ENCODE results near the gene CYP26B1.

CYP26B1 gene

GRCh38 chr2:72112981-72113846 lies 34.4 kb downstream of the CYP26B1 start:
- H3K4me1 ChIP-seq (ENCODE audit: insufficient read depth, low read length) = peaks cover 15% of the 10 kb centered on the region
- no peaks in the 10 kb centered on the region for H3K9me3 ChIP-seq (ENCODE audit: low read length)
- H3K36me3 ChIP-seq (ENCODE audit: insufficient read depth, low read length) = no peaks in the 10 kb centered on the region
- H3K4me3 ChIP-seq (ENCODE audit: low read length) = no peak overlapping the region
- H3K27me3 ChIP-seq (ENCODE audit: insufficient read depth, low read length) = no peaks in the 10 kb centered on the region
- no peak overlapping the region for H2AFZ ChIP-seq (ENCODE audit: low read depth, low read length)

GRCh38 chr2:72112401-72112800 lies 35.3 kb downstream of the CYP26B1 start:
- H3K4me1 ChIP-seq (ENCODE audit: insufficient read depth, low read length) = peaks cover 15% of the 10 kb centered on the region
- no peaks in the 10 kb centered on the region for H3K27me3 ChIP-seq (ENCODE audit: insufficient read depth, low read length)
- H3K9me3 ChIP-seq (ENCODE audit: low read length) = no peaks in the 10 kb centered on the region
- no peak overlapping the region for H3K4me3 ChIP-seq (ENCODE audit: low read length)
- no peaks in the 10 kb centered on the region for H3K36me3 ChIP-seq (ENCODE audit: insufficient read depth, low read length)
- no peak overlapping the region for H2AFZ ChIP-seq (ENCODE audit: low read depth, low read length)

GRCh38 chr2:72111061-72111460 lies 36.6 kb downstream of the CYP26B1 start:
- H3K4me1 ChIP-seq (ENCODE audit: insufficient read depth, low read length) = peaks cover 12% of the 10 kb centered on the region
- H3K36me3 ChIP-seq (ENCODE audit: insufficient read depth, low read length) = no peaks in the 10 kb centered on the region
- H3K4me3 ChIP-seq (ENCODE audit: low read length) = no peak overlapping the region

GRCh38 chr2:72109904-72110303 lies 37.8 kb downstream of the CYP26B1 start:
- Histone ChIP-seq H3K27me3 (ENCODE audit: insufficient read depth, low read length) (no peaks in the 10 kb centered on the region), H3K4me3 (ENCODE audit: low read length) (no peak overlapping the region), H3K4me1 (ENCODE audit: insufficient read depth, low read length) (peaks cover 1% of the 10 kb centered on the region), H2AFZ (ENCODE audit: low read depth, low read length) (no peak overlapping the region), H3K36me3 (ENCODE audit: insufficient read depth, low read length) (no peaks in the 10 kb centered on the region), H3K9me3 (ENCODE audit: low read length) (no peaks in the 10 kb centered on the region)

More at GRCh38 chr2:72111061-72111460, 36.6 kb downstream of the CYP26B1 start:
- Histone ChIP-seq H3K27me3 (ENCODE audit: insufficient read depth, low read length) (no peaks in the 10 kb centered on the region), H2AFZ (ENCODE audit: low read depth, low read length) (no peak overlapping the region), H3K9me3 (ENCODE audit: low read length) (no peaks in the 10 kb centered on the region)

- Histone ChIP-seq H2AFZ (ENCODE audit: low read depth, low read length) (no peak overlapping the region), H3K4me1 (ENCODE audit: insufficient read depth, low read length) (no peaks in the 10 kb centered on the region), H3K4me3 (ENCODE audit: low read length) (no peak overlapping the region), H3K36me3 (ENCODE audit: insufficient read depth, low read length) (no peaks in the 10 kb centered on the region), H3K27me3 (ENCODE audit: insufficient read depth, low read length) (no peaks in the 10 kb centered on the region), H3K9me3 (ENCODE audit: low read length) (no peaks in the 10 kb centered on the region)
These were observed 38.4 kb downstream of the CYP26B1 start for GRCh38 chr2:72109291-72109690.

- no peak overlapping the region for H2AFZ ChIP-seq (ENCODE audit: low read depth, low read length)
- H3K36me3 ChIP-seq (ENCODE audit: insufficient read depth, low read length) = no peaks in the 10 kb centered on the region
- H3K9me3 ChIP-seq (ENCODE audit: low read length) = no peaks in the 10 kb centered on the region
- peaks cover 6% of the 10 kb centered on the region for H3K27me3 ChIP-seq (ENCODE audit: insufficient read depth, low read length)
- no peaks in the 10 kb centered on the region for H3K4me1 ChIP-seq (ENCODE audit: insufficient read depth, low read length)
- H3K4me3 ChIP-seq (ENCODE audit: low read length) = no peak overlapping the region
These were observed 39.5 kb downstream of the CYP26B1 start for GRCh38 chr2:72108121-72108520.

- no peaks in the 10 kb centered on the region for H3K36me3 ChIP-seq (ENCODE audit: insufficient read depth, low read length)
- H3K27me3 ChIP-seq (ENCODE audit: insufficient read depth, low read length) = peaks cover 7% of the 10 kb centered on the region
- no peak overlapping the region for H2AFZ ChIP-seq (ENCODE audit: low read depth, low read length)
These were observed 40.7 kb downstream of the CYP26B1 start for GRCh38 chr2:72106978-72107377.

GRCh38 chr2:72104821-72105588 lies 42.7 kb downstream of the CYP26B1 start:
- Histone ChIP-seq H2AFZ (ENCODE audit: low read depth, low read length) (no peak overlapping the region), H3K27me3 (ENCODE audit: insufficient read depth, low read length) (peaks cover 10% of the 10 kb centered on the region), H3K4me1 (ENCODE audit: insufficient read depth, low read length) (no peaks in the 10 kb centered on the region), H3K36me3 (ENCODE audit: insufficient read depth, low read length) (no peaks in the 10 kb centered on the region), H3K9me3 (ENCODE audit: low read length) (no peaks in the 10 kb centered on the region), H3K4me3 (ENCODE audit: low read length) (no peak overlapping the region)

More at GRCh38 chr2:72106978-72107377, 40.7 kb downstream of the CYP26B1 start:
- H3K4me3 ChIP-seq (ENCODE audit: low read length) = no peak overlapping the region
- H3K9me3 ChIP-seq (ENCODE audit: low read length) = no peaks in the 10 kb centered on the region
- H3K4me1 ChIP-seq (ENCODE audit: insufficient read depth, low read length) = no peaks in the 10 kb centered on the region

- H3K9me3 ChIP-seq (ENCODE audit: low read length) = no peaks in the 10 kb centered on the region
- H3K4me1 ChIP-seq (ENCODE audit: insufficient read depth, low read length) = no peaks in the 10 kb centered on the region
- H3K4me3 ChIP-seq (ENCODE audit: low read length) = no peak overlapping the region
- peaks cover 12% of the 10 kb centered on the region for H3K27me3 ChIP-seq (ENCODE audit: insufficient read depth, low read length)
- H2AFZ ChIP-seq (ENCODE audit: low read depth, low read length) = no peak overlapping the region
- no peaks in the 10 kb centered on the region for H3K36me3 ChIP-seq (ENCODE audit: insufficient read depth, low read length)
These were observed 44.0 kb downstream of the CYP26B1 start for GRCh38 chr2:72103690-72104089.

GRCh38 chr2:72103161-72103560 lies 44.5 kb downstream of the CYP26B1 start:
- no peak overlapping the region for H2AFZ ChIP-seq (ENCODE audit: low read depth, low read length)
- H3K4me3 ChIP-seq (ENCODE audit: low read length) = no peak overlapping the region
- no peaks in the 10 kb centered on the region for H3K4me1 ChIP-seq (ENCODE audit: insufficient read depth, low read length)
- no peaks in the 10 kb centered on the region for H3K36me3 ChIP-seq (ENCODE audit: insufficient read depth, low read length)
- H3K9me3 ChIP-seq (ENCODE audit: low read length) = no peaks in the 10 kb centered on the region
- H3K27me3 ChIP-seq (ENCODE audit: insufficient read depth, low read length) = peaks cover 13% of the 10 kb centered on the region

- no peaks in the 10 kb centered on the region for H3K9me3 ChIP-seq (ENCODE audit: low read length)
- peaks cover 13% of the 10 kb centered on the region for H3K27me3 ChIP-seq (ENCODE audit: insufficient read depth, low read length)
- no peaks in the 10 kb centered on the region for H3K4me1 ChIP-seq (ENCODE audit: insufficient read depth, low read length)
- H2AFZ ChIP-seq (ENCODE audit: low read depth, low read length) = no peak overlapping the region
- H3K36me3 ChIP-seq (ENCODE audit: insufficient read depth, low read length) = no peaks in the 10 kb centered on the region
- no peak overlapping the region for H3K4me3 ChIP-seq (ENCODE audit: low read length)
These were observed 48.7 kb downstream of the CYP26B1 start for GRCh38 chr2:72098935-72099334.

GRCh38 chr2:72097276-72097675 lies 50.4 kb downstream of the CYP26B1 start:
- Histone ChIP-seq H3K4me3 (ENCODE audit: low read length) (no peak overlapping the region), H3K4me1 (ENCODE audit: insufficient read depth, low read length) (no peaks in the 10 kb centered on the region), H3K27me3 (ENCODE audit: insufficient read depth, low read length) (peaks cover 6% of the 10 kb centered on the region), H2AFZ (ENCODE audit: low read depth, low read length) (no peak overlapping the region), H3K36me3 (ENCODE audit: insufficient read depth, low read length) (no peaks in the 10 kb centered on the region), H3K9me3 (ENCODE audit: low read length) (no peaks in the 10 kb centered on the region)

- Histone ChIP-seq H3K4me1 (ENCODE audit: insufficient read depth, low read length) (no peaks in the 10 kb centered on the region), H3K36me3 (ENCODE audit: insufficient read depth, low read length) (no peaks in the 10 kb centered on the region), H2AFZ (ENCODE audit: low read depth, low read length) (no peak overlapping the region), H3K4me3 (ENCODE audit: low read length) (no peak overlapping the region), H3K9me3 (ENCODE audit: low read length) (no peaks in the 10 kb centered on the region), H3K27me3 (ENCODE audit: insufficient read depth, low read length) (peaks cover 3% of the 10 kb centered on the region)
These were observed 51.5 kb downstream of the CYP26B1 start for GRCh38 chr2:72096181-72096580.
